H9 (cell line): ENCODE data around the gene LRP1B. TPM values are rescaled to one million over a fixed set of nuclear protein-coding genes. Genes with fewer than 3 reads are reported as not detected.

Source experiments
- DNase-seq: peaks from one replicate; pipeline ENCODE4 v3.0.0-alpha.2; 2017
- H2AFZ ChIP-seq: one replicate; pipeline ENCODE4 v1.6.1; 2013; ENCODE audit warnings: mild to moderate bottlenecking, low read length, control low read depth, moderate library complexity
- H2AK5ac ChIP-seq: 2 replicates; pipeline ENCODE4 v1.6.1; 2013; ENCODE audit warnings: low read length, control low read depth, mixed read lengths; ENCODE audit not compliant: insufficient read length
- H2BK120ac ChIP-seq: one replicate; pipeline ENCODE4 v1.6.1; 2013; ENCODE audit warnings: low read depth, mild to moderate bottlenecking, low read length, control low read depth, inconsistent platforms; ENCODE audit not compliant: poor library complexity, severe bottlenecking
- H2BK12ac ChIP-seq: 2 replicates; pipeline ENCODE4 v1.6.1; 2013; ENCODE audit warnings: low read length, control low read depth, mixed read lengths, low read depth; ENCODE audit not compliant: insufficient read length
- H2BK15ac ChIP-seq: 2 replicates; pipeline ENCODE4 v1.6.1; 2013; ENCODE audit warnings: low read depth, low read length, control low read depth
- H2BK20ac ChIP-seq: one replicate; pipeline ENCODE4 v1.6.1; 2013; ENCODE audit warnings: low read depth, mild to moderate bottlenecking, low read length, control low read depth, inconsistent platforms; ENCODE audit not compliant: poor library complexity, severe bottlenecking
- H2BK5ac ChIP-seq: 2 replicates; pipeline ENCODE4 v1.6.1; 2013; ENCODE audit warnings: low read length, control low read depth, mixed read lengths; ENCODE audit not compliant: insufficient read length
- H3K14ac ChIP-seq: 2 replicates; pipeline ENCODE4 v1.6.1; 2013; ENCODE audit warnings: low read length, control low read depth; ENCODE audit not compliant: insufficient read depth
- H3K18ac ChIP-seq: 2 replicates; pipeline ENCODE4 v1.6.1; 2013; ENCODE audit warnings: low read depth, mild to moderate bottlenecking, mixed read lengths, low read length, control low read depth; ENCODE audit not compliant: insufficient read length
- H3K23ac ChIP-seq: 2 replicates; pipeline ENCODE4 v1.6.1; 2013; ENCODE audit warnings: low read length, control low read depth, mixed read lengths, low read depth; ENCODE audit not compliant: insufficient read length
- H3K23me2 ChIP-seq: 2 replicates; pipeline ENCODE4 v1.6.1; 2013; ENCODE audit warnings: low read depth, mild to moderate bottlenecking, mixed read lengths, low read length, control low read depth; ENCODE audit not compliant: insufficient read length, poor library complexity, severe bottlenecking
- H3K27ac ChIP-seq: 2 replicates; pipeline ENCODE4 v1.5.1; 2013; ENCODE audit warnings: low read length, control low read depth, mixed read lengths, low read depth; ENCODE audit not compliant: insufficient read length
- H3K27me3 ChIP-seq: 2 replicates; pipeline ENCODE4 v1.6.1; 2013; ENCODE audit warnings: low read length, control low read depth, inconsistent platforms; ENCODE audit not compliant: insufficient read depth
- H3K4ac ChIP-seq: 2 replicates; pipeline ENCODE4 v1.6.1; 2013; ENCODE audit warnings: low read depth, mild to moderate bottlenecking, control low read depth, inconsistent platforms, low read length, moderate library complexity
- H3K4me1 ChIP-seq: 2 replicates; pipeline ENCODE4 v1.6.1; 2013; ENCODE audit warnings: low read length, control low read depth, inconsistent platforms; ENCODE audit not compliant: insufficient read depth
- H3K4me2 ChIP-seq: 2 replicates; pipeline ENCODE4 v1.6.1; 2013; ENCODE audit warnings: low read length, control low read depth, mixed read lengths; ENCODE audit not compliant: insufficient read length, insufficient read depth
- H3K56ac ChIP-seq: 2 replicates; pipeline ENCODE4 v1.6.1; 2013; ENCODE audit warnings: low read depth, mild to moderate bottlenecking, mixed read lengths, low read length, control low read depth; ENCODE audit not compliant: insufficient read length
- H3K79me1 ChIP-seq: 2 replicates; pipeline ENCODE4 v1.6.1; 2013; ENCODE audit warnings: low read depth, mild to moderate bottlenecking, moderate library complexity, low read length, control low read depth, inconsistent platforms; ENCODE audit not compliant: insufficient read depth, poor library complexity, severe bottlenecking
- H3K79me2 ChIP-seq: 2 replicates; pipeline ENCODE4 v1.6.1; 2013; ENCODE audit warnings: low read length, control low read depth, inconsistent platforms; ENCODE audit not compliant: insufficient read depth
- H3K9ac ChIP-seq: 2 replicates; pipeline ENCODE4 v1.6.1; 2013; ENCODE audit warnings: low read length, control low read depth, mixed read lengths; ENCODE audit not compliant: insufficient read length; ENCODE audit errors: extremely low read depth
- H3K9me3 ChIP-seq: one replicate; pipeline ENCODE4 v1.6.1; 2013; ENCODE audit warnings: low read depth, low read length, inconsistent platforms; ENCODE audit not compliant: control insufficient read depth
- H3T11ph ChIP-seq: one replicate; pipeline ENCODE4 v1.6.1; 2013; ENCODE audit warnings: mild to moderate bottlenecking, low read length, control low read depth, inconsistent platforms
- H4K20me1 ChIP-seq: one replicate; pipeline ENCODE4 v1.6.1; 2013; ENCODE audit not compliant: control insufficient read depth, insufficient read length, insufficient read depth
- H4K5ac ChIP-seq: 2 replicates; pipeline ENCODE4 v1.6.1; 2013; ENCODE audit warnings: low read depth, mild to moderate bottlenecking, mixed read lengths, low read length, control low read depth; ENCODE audit not compliant: insufficient read length
- H4K8ac ChIP-seq: replicated peaks from 2 replicates; pipeline ENCODE4 v1.6.1; 2013; ENCODE audit warnings: low read length, control low read depth, mixed read lengths, low read depth; ENCODE audit not compliant: insufficient read length
- H4K91ac ChIP-seq: 2 replicates; pipeline ENCODE4 v1.6.1; 2013; ENCODE audit warnings: low read depth, mild to moderate bottlenecking, moderate library complexity, mixed read lengths, low read length, control low read depth; ENCODE audit not compliant: insufficient read length
- H3K27ac Mint-ChIP-seq, 3 experiments: 2 replicates in 2 of 3; 3 replicates in 1 of 3; pipeline ENCODE4 v1.8.0; 2020 to 2021; ENCODE audit warnings: mixed read lengths in 3 of 3, mild to moderate bottlenecking in 1 of 3, moderate library complexity in 1 of 3
- H3K27me3 Mint-ChIP-seq: 2 replicates; pipeline ENCODE4 v1.8.0; 2021; ENCODE audit warnings: low read depth, mild to moderate bottlenecking, moderate library complexity, mixed read lengths
- H3K36me3 Mint-ChIP-seq, 3 experiments: 2 replicates in 2 of 3; 3 replicates in 1 of 3; pipeline ENCODE4 v1.8.0; 2020 to 2021; ENCODE audit warnings: low read depth in 3 of 3, mixed read lengths in 3 of 3; ENCODE audit not compliant: insufficient read depth in 1 of 3
- H3K4me1 Mint-ChIP-seq, 2 experiments: 2 replicates each; pipeline ENCODE4 v1.8.0; 2020; ENCODE audit warnings: mixed read lengths in 2 of 2
- H3K4me3 Mint-ChIP-seq, 2 experiments: 2 replicates in 1 of 2; 3 replicates in 1 of 2; pipeline ENCODE4 v1.8.0; 2020 to 2021; ENCODE audit warnings: mild to moderate bottlenecking in 2 of 2, mixed read lengths in 2 of 2, moderate library complexity in 1 of 2
- H3K9me3 Mint-ChIP-seq, 2 experiments: 2 replicates in 1 of 2; 3 replicates in 1 of 2; pipeline ENCODE4 v1.8.0; 2020; ENCODE audit warnings: mild to moderate bottlenecking in 2 of 2, mixed read lengths in 2 of 2, moderate library complexity in 1 of 2
- CTCF ChIP-seq: fragments of 200-600 bp; sonication (generic); conservative IDR thresholded peaks from 3 replicates; pipeline ENCODE4 v1.8.0; 2021; ENCODE audit warnings: antibody characterized with exemption, mild to moderate bottlenecking
- WGBS: extraction: QIAGEN DNeasy Blood & Tissue Kit; methylation state at CpG from one replicate; pipeline ENCODE4 v1.1.7; 2013; ENCODE audit warnings: missing lambda C conversion rate, low lambda C conversion rate, mixed read lengths; ENCODE audit not compliant: insufficient read length; ENCODE audit errors: extremely low coverage; 5-methylcytosine and 5-hydroxymethylcytosine counted together
- total RNA-seq: library from RNA; stranded (reverse); gene quantifications from 2 replicates; pipeline ENCODE4 v1.2.1, GENCODE V29; 2021

The LRP1B gene
- total RNA-seq, 1 experiment from 2014 or later = not detected

DNA sequence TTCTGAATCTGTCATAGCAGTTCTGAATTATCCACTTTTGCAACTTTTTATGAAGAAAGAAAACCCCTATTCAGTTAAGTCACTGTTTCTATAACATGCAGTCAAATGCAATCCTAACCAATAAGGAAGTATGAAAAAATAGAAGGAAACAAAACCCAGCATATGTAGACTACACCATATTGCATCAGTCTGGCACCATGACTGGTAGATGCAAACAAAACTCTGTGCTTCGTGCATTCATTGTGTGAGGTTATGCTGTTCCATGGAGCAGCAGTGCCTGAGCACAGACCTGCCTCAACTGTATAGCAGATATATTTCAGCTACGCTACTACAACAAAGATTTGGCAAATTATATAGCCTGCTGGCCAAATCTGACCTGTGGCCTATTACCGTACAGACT is 325.5 kb downstream of the LRP1B start:
- Histone ChIP-seq H3K27ac (no peak overlapping the region), H3K4ac (no peak overlapping the region), H3K27me3 (no peaks in the 10 kb centered on the region), H3K79me1 (no peaks in the 10 kb centered on the region), H3K23me2 (no peaks in the 10 kb centered on the region), H3K4me2 (no peak overlapping the region), H3K79me2 (no peaks in the 10 kb centered on the region), H2BK12ac (no peak overlapping the region), H4K91ac (no peak overlapping the region), H2BK120ac (no peak overlapping the region), H3K9ac (no peak overlapping the region), H2BK5ac (no peak overlapping the region), H3T11ph (no peak overlapping the region), H4K20me1 (no peaks in the 10 kb centered on the region), H3K23ac (no peak overlapping the region), H2AFZ (no peak overlapping the region), H2BK15ac (no peak overlapping the region), H3K18ac (no peak overlapping the region), H4K5ac (no peak overlapping the region), H2AK5ac (no peak overlapping the region), H3K14ac (no peak overlapping the region), H3K56ac (no peak overlapping the region), H3K9me3 (no peaks in the 10 kb centered on the region), H3K4me1 (no peaks in the 10 kb centered on the region; the same call in 1 of the 2 replicates), H4K8ac (no peak overlapping the region), H2BK20ac (no peak overlapping the region)
- no peaks in the 10 kb centered on the region for H3K36me3 Mint-ChIP-seq
- no peak for TF ChIP-seq CTCF
- DNase-seq = no peak
- H3K27ac Mint-ChIP-seq = no peak overlapping the region
- no peak overlapping the region for H3K4me3 Mint-ChIP-seq
- no CpG with 5 or more reads among the region's 3 CpGs for WGBS
- peaks cover 16 to 17% of the 10 kb centered on the region in 2 experiments for H3K4me1 Mint-ChIP-seq
- H3K9me3 Mint-ChIP-seq = no peaks in the 10 kb centered on the region
- no peaks in the 10 kb centered on the region for H3K27me3 Mint-ChIP-seq
